NCI-H345 (cell line): ENCODE measurements around the gene SUCO.
"Not testable (repeated sequence)": the region's sequence is repeated elsewhere in the genome, so short reads cannot be mapped to it uniquely, and the experiment has no call there.

Source experiments
- DNase-seq: peaks from one replicate; lab custom pipeline; 2025; lab: John Stamatoyannopoulos, UW

Gene SUCO, protein sequence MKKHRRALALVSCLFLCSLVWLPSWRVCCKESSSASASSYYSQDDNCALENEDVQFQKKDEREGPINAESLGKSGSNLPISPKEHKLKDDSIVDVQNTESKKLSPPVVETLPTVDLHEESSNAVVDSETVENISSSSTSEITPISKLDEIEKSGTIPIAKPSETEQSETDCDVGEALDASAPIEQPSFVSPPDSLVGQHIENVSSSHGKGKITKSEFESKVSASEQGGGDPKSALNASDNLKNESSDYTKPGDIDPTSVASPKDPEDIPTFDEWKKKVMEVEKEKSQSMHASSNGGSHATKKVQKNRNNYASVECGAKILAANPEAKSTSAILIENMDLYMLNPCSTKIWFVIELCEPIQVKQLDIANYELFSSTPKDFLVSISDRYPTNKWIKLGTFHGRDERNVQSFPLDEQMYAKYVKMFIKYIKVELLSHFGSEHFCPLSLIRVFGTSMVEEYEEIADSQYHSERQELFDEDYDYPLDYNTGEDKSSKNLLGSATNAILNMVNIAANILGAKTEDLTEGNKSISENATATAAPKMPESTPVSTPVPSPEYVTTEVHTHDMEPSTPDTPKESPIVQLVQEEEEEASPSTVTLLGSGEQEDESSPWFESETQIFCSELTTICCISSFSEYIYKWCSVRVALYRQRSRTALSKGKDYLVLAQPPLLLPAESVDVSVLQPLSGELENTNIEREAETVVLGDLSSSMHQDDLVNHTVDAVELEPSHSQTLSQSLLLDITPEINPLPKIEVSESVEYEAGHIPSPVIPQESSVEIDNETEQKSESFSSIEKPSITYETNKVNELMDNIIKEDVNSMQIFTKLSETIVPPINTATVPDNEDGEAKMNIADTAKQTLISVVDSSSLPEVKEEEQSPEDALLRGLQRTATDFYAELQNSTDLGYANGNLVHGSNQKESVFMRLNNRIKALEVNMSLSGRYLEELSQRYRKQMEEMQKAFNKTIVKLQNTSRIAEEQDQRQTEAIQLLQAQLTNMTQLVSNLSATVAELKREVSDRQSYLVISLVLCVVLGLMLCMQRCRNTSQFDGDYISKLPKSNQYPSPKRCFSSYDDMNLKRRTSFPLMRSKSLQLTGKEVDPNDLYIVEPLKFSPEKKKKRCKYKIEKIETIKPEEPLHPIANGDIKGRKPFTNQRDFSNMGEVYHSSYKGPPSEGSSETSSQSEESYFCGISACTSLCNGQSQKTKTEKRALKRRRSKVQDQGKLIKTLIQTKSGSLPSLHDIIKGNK (N-terminal part only)

DNA sequence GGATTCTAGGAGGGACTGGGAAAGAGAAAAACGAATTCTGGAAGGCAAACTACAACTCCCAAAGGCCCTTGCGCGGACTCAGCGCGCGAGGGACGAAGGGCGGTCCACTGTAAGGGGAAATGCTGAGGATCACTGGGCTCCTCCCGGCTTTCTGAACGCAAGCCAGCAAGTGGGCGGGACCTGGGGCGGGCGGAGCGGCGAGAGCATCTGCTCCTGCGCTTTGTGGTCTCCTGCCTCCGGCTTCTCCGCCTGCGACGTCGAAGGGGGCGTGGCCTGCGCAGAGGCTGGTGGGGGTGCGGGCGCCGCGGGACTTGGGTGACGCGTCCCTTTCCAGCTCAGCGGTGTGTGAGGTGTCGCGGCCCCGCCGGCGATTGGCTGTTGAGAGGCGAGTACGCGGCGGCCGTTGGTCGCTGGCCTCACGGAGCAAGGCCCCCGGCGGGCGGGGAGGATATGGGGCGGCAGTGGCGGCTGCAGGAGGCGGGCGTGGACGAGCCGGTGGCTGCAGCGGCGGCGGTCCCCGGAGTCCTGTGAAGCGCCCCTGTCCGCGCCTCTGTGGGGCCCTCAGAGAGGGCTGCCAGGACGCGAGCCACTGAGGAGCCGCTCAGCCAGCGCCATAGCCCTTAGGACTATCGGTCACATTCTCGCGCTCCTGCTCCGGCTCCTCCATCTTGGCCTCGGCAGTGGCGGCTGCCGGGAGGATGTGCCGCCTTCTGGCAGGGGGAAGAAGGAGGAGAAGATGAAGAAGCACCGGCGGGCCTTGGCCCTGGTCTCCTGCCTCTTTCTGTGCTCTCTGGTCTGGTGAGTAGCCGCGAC lies at the start of gene SUCO:
SUCO (plus strand) TSS at position 451 of the 813 bp plus-strand sequence; CDS start at position 737, 286 bp downstream.
- DNase-seq, result peak; percentile 99

DNA sequence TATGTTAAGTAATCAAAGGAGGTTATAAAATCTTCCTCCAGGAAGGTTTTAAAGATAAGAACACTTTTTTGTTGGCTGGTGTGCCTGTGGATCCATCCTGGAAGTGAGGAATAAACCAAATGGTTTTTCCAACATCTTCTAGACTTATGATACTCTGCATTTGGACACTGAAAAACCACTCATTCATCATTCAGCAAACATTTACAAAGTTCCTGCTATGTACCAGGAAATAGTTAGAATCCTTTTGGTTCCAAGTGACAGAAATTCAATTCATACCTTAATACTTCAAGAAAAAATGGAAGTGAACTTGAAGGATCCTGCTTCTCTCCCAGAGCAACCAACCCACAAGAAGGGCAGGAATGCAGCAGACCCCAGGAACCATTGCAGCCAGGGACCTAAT lies 49.5 kb upstream of the SUCO start:
- DNase-seq, result no peak

DNA sequence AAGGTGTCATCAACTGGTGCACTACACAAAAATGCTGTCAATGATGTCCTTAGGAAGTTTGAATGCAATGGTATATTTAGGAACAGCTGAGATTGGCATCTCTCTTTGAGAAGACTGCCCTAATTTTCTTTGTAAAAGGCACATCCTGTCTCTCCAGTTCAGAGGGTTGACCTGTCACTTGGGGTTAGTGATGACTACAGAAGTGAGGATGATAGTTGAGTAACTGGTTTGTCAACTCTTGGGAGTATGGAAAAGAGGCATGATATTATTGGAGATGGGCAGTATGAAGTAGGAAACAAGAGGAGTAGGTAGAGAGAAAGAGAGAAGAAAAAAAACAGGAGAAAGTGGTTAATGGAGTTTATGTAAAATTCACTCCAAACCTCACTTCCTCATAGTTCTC lies 48.7 kb upstream of the SUCO start:
- DNase-seq, result no peak

DNA sequence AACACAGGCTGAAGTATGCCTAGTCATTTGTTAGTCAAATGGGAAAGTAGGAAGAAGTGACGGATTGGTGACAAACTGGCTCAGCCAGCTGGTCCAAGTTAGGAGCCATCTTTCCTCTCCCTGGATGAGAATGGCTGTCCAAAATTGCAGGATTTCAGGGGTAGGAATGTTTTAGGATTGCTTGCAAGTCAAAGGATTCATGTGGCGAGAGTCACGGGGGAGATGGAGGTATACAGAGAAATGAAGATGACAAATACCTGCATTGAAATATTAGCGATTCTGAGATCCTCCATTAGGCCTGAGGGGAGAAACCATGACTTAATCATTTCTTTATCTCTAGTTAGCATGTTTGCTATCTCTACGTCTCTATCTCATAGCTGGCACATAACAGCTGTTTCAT lies 47.3 kb upstream of the SUCO start:
- DNase-seq, result no peak

DNA sequence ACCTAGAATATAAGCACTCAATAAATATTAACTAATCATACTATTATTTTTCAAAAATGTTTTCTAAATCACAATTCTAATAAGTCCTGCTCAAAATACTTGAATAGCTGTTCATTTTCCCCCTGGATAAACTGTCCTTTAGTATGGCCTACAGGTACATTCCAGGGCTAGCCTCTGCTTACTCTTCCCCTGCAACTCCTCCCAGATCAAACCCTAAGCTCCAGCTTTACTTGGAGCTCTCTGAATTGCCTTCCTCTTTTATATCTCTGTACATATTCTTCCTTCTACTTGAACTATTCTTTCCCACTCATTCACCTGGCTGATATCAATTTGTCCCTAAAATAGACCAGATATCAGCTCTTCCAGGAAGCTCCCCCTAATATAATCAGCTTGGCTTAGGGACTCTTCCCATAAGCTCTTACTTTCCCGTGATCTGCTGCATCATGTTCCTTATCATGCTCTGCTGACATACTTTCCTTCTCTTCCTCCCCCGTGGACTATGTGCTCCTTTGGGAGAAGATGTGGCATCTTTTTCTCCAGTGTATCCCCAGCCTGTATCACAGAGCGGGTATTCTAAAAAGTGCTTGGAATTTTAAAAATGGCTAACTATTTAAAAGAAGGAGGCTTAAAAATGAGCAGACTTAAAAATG lies 46.0 kb upstream of the SUCO start:
- DNase-seq, result no peak

DNA sequence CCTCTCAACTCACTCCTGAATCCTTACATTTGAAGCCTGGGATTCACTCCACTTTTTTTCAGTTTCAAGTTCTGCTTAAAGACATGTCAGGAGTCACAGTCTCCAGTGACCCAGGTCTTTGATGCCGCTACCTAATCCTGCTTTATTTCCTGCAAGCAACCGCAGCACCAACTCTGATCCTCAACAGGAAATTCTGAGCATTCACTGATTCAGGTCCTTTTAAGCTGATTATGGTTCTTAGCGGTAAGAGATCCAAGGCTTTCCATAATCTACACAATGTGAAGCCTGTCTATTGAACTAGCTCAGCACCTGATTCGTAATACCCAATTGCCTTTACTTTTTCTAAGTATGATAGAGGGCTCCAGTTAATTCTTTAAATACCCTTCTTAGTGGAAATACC lies 45.4 kb upstream of the SUCO start:
- no peak for DNase-seq

DNA sequence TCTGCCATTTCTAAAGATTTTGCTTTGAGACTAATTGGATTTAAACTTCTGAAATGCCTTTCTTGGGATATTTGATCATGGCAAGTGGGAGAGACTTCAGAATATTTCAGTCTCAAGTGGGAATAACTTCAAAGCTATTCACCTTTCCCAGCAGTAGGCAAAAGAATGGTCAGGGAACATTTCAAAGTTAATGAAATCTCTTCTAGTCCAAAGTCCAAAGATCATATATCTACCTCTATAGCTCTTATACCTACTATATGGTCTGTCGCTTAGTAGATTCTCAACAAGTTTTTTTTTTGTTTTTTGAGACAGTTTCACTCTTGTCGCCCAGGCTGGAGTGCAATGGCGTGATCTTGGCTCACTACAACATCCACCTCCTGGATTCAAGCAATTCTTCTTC lies 44.6 kb upstream of the SUCO start:
- no peak for DNase-seq

DNA sequence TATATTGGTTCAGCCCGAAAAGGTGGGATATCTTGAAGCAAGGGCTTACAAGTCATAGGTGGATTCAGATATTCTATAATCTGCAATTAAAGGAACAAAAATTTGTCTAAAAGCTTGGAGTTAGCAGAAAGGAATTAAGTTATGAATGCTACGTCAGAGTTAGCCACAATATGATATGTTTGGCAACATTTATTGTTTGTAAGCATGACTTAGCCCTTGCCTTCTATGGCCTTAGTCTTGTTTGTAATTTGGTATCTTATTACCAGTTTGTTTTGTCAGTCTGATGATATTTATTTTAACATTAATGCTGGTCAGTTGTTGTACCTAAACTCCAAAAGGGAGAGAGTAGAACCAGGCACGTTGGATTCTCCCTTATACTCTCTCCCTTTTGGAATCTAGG lies 43.1 kb upstream of the SUCO start:
- DNase-seq, result no peak

DNA sequence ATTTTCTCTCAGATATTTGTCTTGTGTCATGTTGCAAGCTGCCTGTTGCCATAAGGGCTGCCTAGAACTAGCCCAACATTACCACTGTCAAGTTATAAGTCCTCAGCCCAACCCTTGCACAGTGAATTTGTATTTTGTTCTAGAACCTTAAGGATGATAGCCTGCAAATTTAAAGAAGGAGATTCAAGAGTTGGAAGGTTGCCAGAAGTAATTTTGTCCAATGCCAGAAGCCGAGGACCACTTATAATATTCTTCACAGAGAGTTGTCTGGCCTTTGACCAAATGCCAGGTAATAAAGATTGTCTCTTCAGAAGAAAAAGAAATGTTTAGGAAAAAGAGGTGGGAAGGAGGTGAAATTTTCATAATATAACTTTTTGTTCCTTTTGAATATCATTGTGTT lies 40.5 kb upstream of the SUCO start:
- no peak for DNase-seq

DNA sequence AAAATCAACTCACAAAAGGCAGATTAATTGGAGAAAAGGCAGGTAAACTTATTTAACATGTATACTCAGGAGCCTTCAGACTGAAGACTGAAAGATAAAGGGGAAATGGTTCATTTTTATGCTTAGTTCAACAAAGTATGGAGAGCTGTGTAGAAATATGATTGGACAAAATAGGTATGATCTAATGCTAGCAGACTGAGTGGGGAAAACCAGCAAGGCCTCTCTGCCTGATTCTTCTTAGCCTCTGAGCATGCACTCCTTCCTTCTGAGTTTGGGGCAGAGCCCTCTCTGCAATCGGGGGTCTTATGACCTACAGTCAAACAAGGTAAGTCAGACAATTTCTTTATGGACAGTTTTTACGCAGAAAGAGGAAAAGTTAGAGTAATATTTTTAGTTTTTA lies 38.8 kb upstream of the SUCO start:
- DNase-seq, result no peak

DNA sequence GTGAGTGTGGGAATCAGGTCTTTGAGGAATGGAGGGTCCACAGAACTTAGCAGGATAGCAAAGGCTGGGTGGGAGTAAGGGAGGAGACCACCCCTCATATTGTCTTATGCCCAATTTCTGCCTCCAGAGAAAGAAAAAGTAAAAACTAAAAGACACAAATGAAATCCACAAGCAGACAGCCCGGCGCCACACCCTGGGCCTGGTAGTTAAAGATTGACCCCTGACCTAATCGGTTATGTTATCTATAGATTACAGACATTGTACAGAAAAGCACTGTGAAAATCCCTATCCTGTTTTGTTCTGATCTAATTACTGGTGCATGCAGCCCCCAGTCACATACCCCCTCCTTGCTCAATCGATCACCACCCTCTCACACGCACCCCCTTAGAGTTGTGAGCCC lies 36.8 kb upstream of the SUCO start:
- not testable (repeated sequence) for DNase-seq

DNA sequence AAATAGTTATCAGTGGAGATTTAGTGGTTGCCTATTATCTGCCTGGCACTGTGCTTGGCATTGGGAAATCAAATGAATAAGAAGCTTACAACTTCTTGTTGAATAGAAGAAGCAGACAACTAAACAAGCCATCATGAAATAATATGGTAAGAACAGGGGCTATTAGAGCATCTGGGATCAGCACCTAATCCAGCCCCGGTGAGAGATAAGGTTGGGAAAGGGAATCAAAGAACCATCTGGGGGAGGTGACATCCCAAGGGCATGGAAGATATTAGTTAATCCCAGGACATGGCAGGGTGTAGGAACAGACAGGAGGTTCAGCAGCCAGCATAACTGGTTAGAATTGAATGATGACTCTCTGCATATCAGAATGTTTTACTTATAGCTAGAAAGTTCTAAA lies 36.3 kb upstream of the SUCO start:
- DNase-seq, result no peak

DNA sequence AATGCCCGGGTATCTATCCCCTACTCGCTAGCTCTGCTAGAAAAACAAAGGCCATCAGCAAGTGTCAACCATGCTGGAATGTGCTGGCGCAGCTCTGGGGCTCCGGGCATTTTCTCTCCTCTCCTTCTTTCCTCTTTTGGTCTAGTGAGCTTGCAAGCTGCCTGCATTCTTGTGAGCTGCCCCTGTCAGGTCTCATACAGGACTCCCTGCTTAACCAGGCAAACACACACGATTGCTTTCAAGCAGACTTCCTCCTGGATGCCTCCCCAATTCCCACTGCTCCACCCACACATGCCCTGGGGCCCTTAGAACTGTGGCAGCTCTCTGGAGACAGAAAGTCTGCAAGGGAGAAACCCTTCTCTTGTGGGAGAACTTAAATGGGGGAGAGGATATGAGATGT lies 35.7 kb upstream of the SUCO start:
- no peak for DNase-seq

DNA sequence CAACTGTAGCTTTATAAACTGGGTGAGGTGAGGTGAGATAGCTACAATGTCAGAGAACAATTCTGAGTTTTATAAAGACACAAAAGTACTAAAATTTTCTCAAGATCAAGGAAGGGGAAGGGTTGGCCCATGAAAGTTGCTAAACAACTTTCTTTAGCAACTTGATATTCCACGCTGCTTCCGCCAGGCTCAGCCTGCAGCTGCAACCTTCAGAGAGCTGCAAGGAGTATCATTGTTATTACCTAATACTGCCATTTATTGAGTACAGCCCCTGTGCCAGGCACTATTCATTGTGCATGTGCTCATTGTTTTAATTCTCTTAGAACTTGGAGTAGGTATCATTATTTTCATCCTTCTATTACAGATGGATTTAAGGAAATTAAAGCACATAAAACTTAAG lies 34.1 kb upstream of the SUCO start:
- no peak for DNase-seq

DNA sequence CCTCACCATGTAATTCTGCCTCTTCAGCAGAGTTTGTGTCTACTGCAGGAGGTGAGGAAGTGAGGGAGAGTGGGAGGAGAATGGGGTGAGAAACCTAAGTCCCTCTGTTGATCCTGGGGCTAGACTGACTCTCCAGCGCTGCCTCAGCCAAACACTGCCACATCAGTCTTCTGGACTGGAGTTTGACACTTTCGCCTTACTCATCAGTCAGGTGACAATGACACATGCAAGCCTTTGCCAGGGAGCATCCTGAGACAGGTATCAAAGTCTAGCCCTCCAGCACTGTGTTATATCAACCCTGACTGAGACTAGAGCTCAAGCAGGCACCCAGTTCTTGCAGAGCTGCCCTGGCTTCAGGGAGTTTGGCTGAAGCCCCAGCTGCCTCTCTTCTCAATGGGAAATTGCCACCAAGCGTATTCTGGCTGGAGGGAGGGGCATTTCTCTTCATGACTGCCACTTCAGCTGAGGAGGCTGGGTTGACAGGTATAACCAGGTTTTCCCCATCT lies 33.3 kb upstream of the SUCO start:
- DNase-seq, result peak; percentile 10

DNA sequence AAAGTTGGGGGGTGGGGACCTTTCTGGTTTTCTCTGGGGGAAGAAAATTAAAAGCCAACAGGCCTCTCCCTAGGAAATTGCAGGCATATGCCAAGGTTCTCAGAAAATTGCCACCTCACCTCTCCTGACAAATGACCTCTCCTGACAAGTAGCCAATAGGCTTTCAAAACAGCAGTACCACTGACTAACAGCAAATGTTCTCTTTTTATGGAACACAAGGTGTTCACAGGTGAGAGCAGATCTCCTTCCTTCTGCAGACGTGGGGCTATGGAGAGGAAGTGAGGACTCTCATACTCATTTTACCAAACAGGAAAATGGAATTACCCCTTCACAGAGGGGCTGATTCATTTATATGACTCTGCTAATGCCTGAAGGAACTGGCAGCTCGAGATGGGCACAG lies 32.7 kb upstream of the SUCO start:
- DNase-seq, result no peak

DNA sequence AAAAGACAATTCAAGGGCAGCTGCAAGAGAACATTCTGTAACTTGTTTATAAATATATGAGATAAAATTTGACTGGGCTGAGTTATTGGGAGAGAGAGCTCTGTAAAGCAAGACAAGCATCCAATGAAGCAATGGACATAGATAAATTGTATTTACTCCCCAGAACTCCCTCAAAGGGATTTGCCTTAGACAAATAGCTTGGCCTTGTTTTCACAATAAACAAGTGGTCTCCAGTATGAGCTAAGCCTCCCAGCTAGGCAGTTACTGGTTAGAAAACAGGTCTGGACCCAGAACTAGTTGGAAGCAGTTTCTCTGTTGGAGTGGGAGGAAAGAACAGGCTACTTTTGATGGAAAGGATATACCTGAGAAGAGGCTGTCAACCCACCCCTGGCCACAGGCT lies 25.2 kb upstream of the SUCO start:
- no peak for DNase-seq

DNA sequence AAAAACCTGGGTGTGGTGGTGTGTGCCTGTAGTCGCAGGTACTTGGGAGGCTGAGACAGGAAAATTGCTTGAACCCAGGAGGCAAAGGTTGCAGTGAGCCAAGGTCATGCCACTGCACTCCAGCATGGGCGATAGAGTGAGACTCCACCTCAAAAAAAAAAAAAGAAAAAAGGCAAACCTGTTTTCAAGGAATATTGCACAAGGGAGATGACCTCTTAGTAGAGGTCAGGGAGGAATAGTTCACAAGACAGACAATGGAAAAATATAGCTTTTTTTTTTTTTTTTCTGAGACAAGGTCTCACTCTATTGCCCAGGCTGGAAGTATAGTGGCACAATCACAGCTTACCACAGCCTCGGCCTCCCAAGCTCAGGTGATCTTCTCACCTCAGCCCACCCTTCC lies 22.5 kb upstream of the SUCO start:
- DNase-seq, result no peak

DNA sequence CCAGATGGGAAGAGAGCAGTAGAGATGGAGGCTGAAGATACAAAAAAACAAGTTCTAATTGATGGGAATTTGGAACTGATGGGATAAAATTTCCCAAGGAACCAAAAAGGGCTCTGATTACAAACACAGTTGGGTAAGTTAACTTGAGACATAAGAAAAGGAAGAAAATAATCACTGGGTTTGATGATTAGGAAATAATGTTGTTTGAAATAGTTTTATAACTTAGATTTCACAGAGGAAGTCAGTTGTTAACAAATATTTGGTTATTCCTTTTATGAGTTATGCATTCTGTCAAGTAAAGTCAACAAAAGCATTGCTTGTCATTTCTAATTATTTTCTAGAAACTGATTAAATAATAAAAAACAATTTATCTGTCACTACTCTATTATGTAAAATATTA lies 20.4 kb upstream of the SUCO start:
- no peak for DNase-seq

DNA sequence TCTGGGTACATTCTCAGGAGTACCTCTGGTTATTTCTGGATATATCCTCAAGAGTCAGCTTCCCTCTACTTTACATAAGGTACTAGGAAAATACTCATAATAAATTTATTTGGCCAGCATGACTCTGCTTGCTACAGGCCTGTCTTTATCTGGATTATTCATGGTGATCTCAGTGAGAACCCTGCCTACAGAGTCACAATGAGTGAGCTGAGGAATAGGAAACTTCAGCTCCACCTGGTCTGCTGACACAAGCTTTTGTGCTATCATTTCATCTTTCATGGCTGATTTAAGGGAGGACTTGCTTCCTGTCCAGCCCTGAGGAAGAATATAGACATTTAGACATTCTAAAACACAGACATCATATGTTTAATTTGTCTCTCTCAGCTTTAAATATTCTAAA lies 19.5 kb upstream of the SUCO start:
- no peak for DNase-seq

DNA sequence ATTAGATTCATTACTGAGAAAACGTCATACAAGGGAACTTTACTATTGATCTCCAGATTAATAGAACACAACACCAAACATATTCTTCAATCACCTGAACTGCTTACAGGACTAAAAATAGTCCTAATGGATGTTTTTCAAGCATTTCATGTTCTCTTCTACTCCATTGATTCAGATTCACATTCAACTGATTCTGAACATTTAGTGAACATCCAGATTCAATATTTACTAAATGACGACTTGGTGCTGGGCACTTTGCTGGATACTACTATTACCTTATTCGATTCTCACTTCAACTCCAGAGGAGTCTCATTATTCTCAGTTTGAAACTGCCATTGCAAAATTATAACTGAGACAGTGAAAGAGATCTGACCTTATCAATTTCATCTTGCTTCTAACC lies 18.8 kb upstream of the SUCO start:
- DNase-seq, result no peak
